IgD-negative memory B cell (primary cell): ENCODE results near the gene AGRP. TPM values are rescaled to one million over a fixed set of nuclear protein-coding genes. Genes with fewer than 3 reads are reported as not detected.

Source experiments
- H3K27ac Mint-ChIP-seq, 3 donors: one replicate each; pipeline ENCODE4 v1.8.0; 2020 to 2022; ENCODE audit warnings: mild to moderate bottlenecking in 3 of 3, mixed read lengths in 3 of 3, moderate library complexity in 1 of 3
- H3K27me3 Mint-ChIP-seq: one replicate; pipeline ENCODE4 v1.8.0; 2021; ENCODE audit warnings: mixed read lengths
- H3K36me3 Mint-ChIP-seq: one replicate; pipeline ENCODE4 v1.8.0; 2020; ENCODE audit warnings: mild to moderate bottlenecking, mixed read lengths
- H3K4me1 Mint-ChIP-seq, 3 donors: one replicate each; pipeline ENCODE4 v1.8.0; 2020 to 2022; ENCODE audit warnings: mixed read lengths in 3 of 3, mild to moderate bottlenecking in 1 of 3
- H3K4me3 Mint-ChIP-seq, 4 donors: one replicate each; pipeline ENCODE4 v1.8.0; 2020 to 2022; ENCODE audit warnings: mild to moderate bottlenecking in 4 of 4, mixed read lengths in 4 of 4, moderate library complexity in 3 of 4
- H3K9me3 Mint-ChIP-seq, 3 donors: one replicate each; pipeline ENCODE4 v1.8.0; 2020 to 2021; ENCODE audit warnings: mixed read lengths in 3 of 3, mild to moderate bottlenecking in 1 of 3
- polyA plus RNA-seq: library from polyadenylated mRNA; unstranded; fragments of 300-500 nt; fragmentation: Illumina TruSeq; gene quantifications from one replicate; pipeline ENCODE4 v1.2.3, GENCODE V29; 2021

The AGRP gene
- polyA plus RNA-seq, 1 donor from 2014 or later, result not detected

GRCh38 chr16:67437513-67437912, 45.8 kb downstream of the AGRP start:
- Mint-ChIP-seq H3K27me3 (peaks cover 3% of the 10 kb centered on the region), H3K4me1 (peaks cover 0 to 22% (median 12%) of the 10 kb centered on the region in 3 donors), H3K36me3 (peaks cover 3% of the 10 kb centered on the region), H3K4me3 (no peak overlapping the region), H3K27ac (peak overlapping the region; percentile 67 to 80 (median 67)), H3K9me3 (no peaks in the 10 kb centered on the region)

- H3K27me3 Mint-ChIP-seq, result peaks cover 8% of the 10 kb centered on the region
- H3K9me3 Mint-ChIP-seq, result no peaks in the 10 kb centered on the region
- peaks cover 3% of the 10 kb centered on the region for H3K36me3 Mint-ChIP-seq
- peak overlapping the region in 1 of 4 donors; percentile 23 for H3K4me3 Mint-ChIP-seq
- H3K27ac Mint-ChIP-seq, result peak overlapping the region in 2 of 3 donors; percentile 67 to 91
- H3K4me1 Mint-ChIP-seq, result peaks cover 0 to 25% (median 12%) of the 10 kb centered on the region in 3 donors
Observed at GRCh38 chr16:67436640-67437193, 46.6 kb downstream of the AGRP start.

DNA sequence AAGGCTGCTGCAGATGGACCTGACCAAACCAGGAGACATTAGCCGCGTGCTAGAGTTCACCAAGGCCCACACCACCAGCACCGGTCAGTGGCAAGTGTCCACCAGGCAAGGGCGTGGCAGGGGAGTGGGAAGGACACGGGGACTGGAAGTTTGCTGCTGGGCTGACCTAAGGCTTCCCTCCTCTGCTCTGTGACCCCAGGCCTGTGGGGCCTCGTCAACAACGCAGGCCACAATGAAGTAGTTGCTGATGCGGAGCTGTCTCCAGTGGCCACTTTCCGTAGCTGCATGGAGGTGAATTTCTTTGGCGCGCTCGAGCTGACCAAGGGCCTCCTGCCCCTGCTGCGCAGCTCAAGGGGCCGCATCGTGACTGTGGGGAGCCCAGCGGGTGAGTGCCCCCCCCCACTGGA, 47.6 kb downstream of the AGRP start:
- Mint-ChIP-seq H3K9me3 (no peaks in the 10 kb centered on the region), H3K36me3 (peaks cover 3% of the 10 kb centered on the region), H3K27ac (peak overlapping the region in 1 of 3 donors; percentile 35), H3K4me3 (no peak overlapping the region), H3K27me3 (peaks cover 11% of the 10 kb centered on the region), H3K4me1 (peaks cover 0 to 27% (median 12%) of the 10 kb centered on the region in 3 donors)

GRCh38 chr16:67433131-67433719, 50.1 kb downstream of the AGRP start:
- Mint-ChIP-seq H3K4me3 (peak overlapping the region in 1 of 4 donors; percentile 66), H3K27ac (no peak overlapping the region), H3K36me3 (peaks cover 2% of the 10 kb centered on the region), H3K4me1 (peaks cover 0 to 24% (median 13%) of the 10 kb centered on the region in 3 donors), H3K9me3 (no peaks in the 10 kb centered on the region), H3K27me3 (peaks cover 23% of the 10 kb centered on the region)

Other genes with a start within 250 kb of the AGRP start
- 3.8 TPM for gene FHOD1, start 236.1 kb downstream of the AGRP start, polyA plus RNA-seq
- gene SLC9A5, start 234.6 kb downstream of the AGRP start, polyA plus RNA-seq, result 0.75 TPM
- gene PLEKHG4, start 204.0 kb downstream of the AGRP start, polyA plus RNA-seq, result 0.65 TPM
- not detected for gene KCTD19, start 156.8 kb downstream of the AGRP start, polyA plus RNA-seq
- not detected for gene LRRC36, start 156.7 kb downstream of the AGRP start, polyA plus RNA-seq
- gene TPPP3, start 90.0 kb downstream of the AGRP start, polyA plus RNA-seq, result not detected
- 0.33 TPM for gene ZDHHC1, start 67.1 kb downstream of the AGRP start, polyA plus RNA-seq
- not detected for gene HSD11B2, start 52.4 kb downstream of the AGRP start, polyA plus RNA-seq
- gene ATP6V0D1, start 2.4 kb downstream of the AGRP start, polyA plus RNA-seq, result 160 TPM
- 43.8 TPM for gene RIPOR1, start 45.3 kb upstream of the AGRP start, polyA plus RNA-seq
- gene CTCF, start 79.0 kb upstream of the AGRP start, polyA plus RNA-seq, result 70.9 TPM
- gene CARMIL2, start 161.6 kb upstream of the AGRP start, polyA plus RNA-seq, result 14.5 TPM
- 48.6 TPM for gene ACD, start 176.7 kb upstream of the AGRP start, polyA plus RNA-seq
- 18.5 TPM for gene PARD6A, start 177.4 kb upstream of the AGRP start, polyA plus RNA-seq
- 1.8 TPM for gene ENKD1, start 183.2 kb upstream of the AGRP start, polyA plus RNA-seq
- 8.2 TPM for gene C16orf86, start 183.3 kb upstream of the AGRP start, polyA plus RNA-seq
- gene GFOD2, start 235.8 kb upstream of the AGRP start, polyA plus RNA-seq, result 13.4 TPM